Endothelial cell of umbilical vein (primary cell): Measurements from ENCODE around the gene SIRT4. TPM values are rescaled to one million over a fixed set of nuclear protein-coding genes. Genes with fewer than 3 reads are reported as not detected.

ENCODE experiments used
- BruUV-seq: library from RNA; stranded (reverse); fragments of 400-500 nt; replicated peaks from 2 replicates; lab custom pipeline; 2021; lab: Mats Ljungman, UMichigan
- CTCF ChIA-PET: fragments of 300-600, 350-600 bp; sonication (Branson Sonifier 250); formaldehyde crosslinking; loops from one replicate; lab custom pipeline; 2021; ENCODE audit warnings: antibody characterized with exemption, inconsistent platforms; lab: Charles Lee
- POLR2A ChIA-PET: fragments of 300-600, 350-600 bp; sonication (Branson Sonifier 250); formaldehyde crosslinking; loops from one replicate; lab custom pipeline; 2021; ENCODE audit warnings: antibody characterized with exemption, inconsistent platforms; lab: Charles Lee
- DNase-seq: peaks from one replicate; pipeline ENCODE4 v3.0.0-alpha.2; 2011; ENCODE audit warnings: low read depth, low spot score
- FAIRE-seq: peaks from 2 replicates; lab custom pipeline; 2011; peaks lifted over from hg19 to GRCh38; lab: Jason Lieb, UNC
- H2AFZ ChIP-seq: 2 replicates; pipeline ENCODE4 v1.6.0; 2012; ENCODE audit warnings: low read depth, low read length, control low read depth, inconsistent platforms
- H3K27ac ChIP-seq: 2 replicates; pipeline ENCODE4 v1.5.1; 2011; ENCODE audit warnings: low read depth, mild to moderate bottlenecking, control low read depth, low read length, moderate library complexity; ENCODE audit not compliant: insufficient read depth
- H3K27me3 ChIP-seq, 2 experiments: 2 replicates each; pipeline versions ENCODE4 v1.6.0 to v1.6.1; 2011; ENCODE audit warnings: low read length in 2 of 2, mixed read lengths in 1 of 2; ENCODE audit not compliant: control insufficient read depth in 2 of 2, insufficient read depth in 2 of 2
- H3K36me3 ChIP-seq, 2 experiments: 2 replicates in 1 of 2; 3 replicates in 1 of 2; pipeline ENCODE4 v1.5.1; 2011; ENCODE audit warnings: low read length in 2 of 2, mild to moderate bottlenecking in 1 of 2, moderate library complexity in 1 of 2; ENCODE audit not compliant: control insufficient read depth in 2 of 2, insufficient read depth in 2 of 2; ENCODE audit errors: extremely low read depth in 1 of 2
- H3K4me1 ChIP-seq: 3 replicates; pipeline ENCODE4 v1.5.1; 2011; ENCODE audit warnings: mild to moderate bottlenecking, low read length; ENCODE audit not compliant: control insufficient read depth, insufficient read depth; ENCODE audit errors: extremely low read depth
- H3K4me2 ChIP-seq: 2 replicates; pipeline ENCODE4 v1.6.1; 2011; ENCODE audit warnings: low read length, control low read depth, mixed read lengths; ENCODE audit not compliant: insufficient read depth
- H3K4me3 ChIP-seq, 3 experiments: fragments of 200-600 bp in 1 of 3; sonication (generic), shearing (Covaris generic) in 1 of 3; replicated peaks in 1 of 3; 2 replicates each; pipeline ENCODE4 v1.5.1; 2011 to 2016; ENCODE audit warnings: control low read depth in 3 of 3, low read length in 3 of 3, mild to moderate bottlenecking in 2 of 3, inconsistent platforms in 1 of 3, low read depth in 1 of 3, moderate library complexity in 1 of 3; ENCODE audit not compliant: insufficient read depth in 1 of 3
- H3K79me2 ChIP-seq: 2 replicates; pipeline ENCODE4 v1.6.0; 2012; ENCODE audit warnings: low read length, inconsistent platforms; ENCODE audit not compliant: control insufficient read depth, insufficient read depth
- H3K9ac ChIP-seq: replicated peaks from 2 replicates; pipeline ENCODE3; 2011; ENCODE audit warnings: low read length, control low read depth; ENCODE audit not compliant: insufficient read depth; ENCODE audit errors: extremely low read depth
- H3K9me1 ChIP-seq: replicated peaks from 3 replicates; pipeline ENCODE4 v1.6.0; 2011; ENCODE audit warnings: mild to moderate bottlenecking, low read length; ENCODE audit not compliant: control insufficient read depth, insufficient read depth; ENCODE audit errors: extremely low read depth
- H3K9me3 ChIP-seq: replicated peaks from 2 replicates; pipeline ENCODE4 v1.5.1; 2012; ENCODE audit warnings: low read length, inconsistent platforms; ENCODE audit not compliant: control insufficient read depth, insufficient read depth
- H4K20me1 ChIP-seq: replicated peaks from 2 replicates; pipeline ENCODE3; 2011; ENCODE audit warnings: mild to moderate bottlenecking, low read length; ENCODE audit not compliant: control insufficient read depth, insufficient read depth; ENCODE audit errors: extremely low read depth
- EZH2 ChIP-seq: IDR thresholded peaks from 2 replicates; pipeline ENCODE4 v1.6.1; 2012; ENCODE audit warnings: borderline replicate concordance, low read depth, mild to moderate bottlenecking, moderate library complexity, low read length, inconsistent platforms; ENCODE audit not compliant: severe bottlenecking
- FOS ChIP-seq: IDR thresholded peaks from 2 replicates; pipeline ENCODE4 v1.6.1; 2011; ENCODE audit warnings: mild to moderate bottlenecking, low read length, moderate library complexity, borderline replicate concordance; ENCODE audit not compliant: insufficient read depth
- GATA2 ChIP-seq: IDR thresholded peaks from 2 replicates; pipeline ENCODE4 v1.7.0; 2011; ENCODE audit warnings: low read depth, mild to moderate bottlenecking, moderate library complexity, mixed read lengths, low read length; ENCODE audit not compliant: insufficient read length, insufficient read depth
- JUN ChIP-seq: IDR thresholded peaks from 2 replicates; pipeline ENCODE4 v1.6.1; 2011; ENCODE audit warnings: borderline replicate concordance, low read depth; ENCODE audit not compliant: insufficient read length, insufficient read depth
- MYC ChIP-seq: IDR thresholded peaks from one replicate; pipeline ENCODE4 v1.6.1; 2011; ENCODE audit warnings: mild to moderate bottlenecking, low read depth, low read length
- POLR2A ChIP-seq: IDR thresholded peaks from 2 replicates; pipeline ENCODE4 v1.6.1; 2012; ENCODE audit warnings: low read depth, mild to moderate bottlenecking, control low read depth, low read length
- POLR2AphosphoS5 ChIP-seq: IDR thresholded peaks from 2 replicates; pipeline ENCODE4 v1.6.1; 2012; ENCODE audit warnings: low read depth, mild to moderate bottlenecking, control low read depth, low read length, moderate library complexity; ENCODE audit not compliant: insufficient read depth
- dilution Hi-C: fragments of 300-500 bp; cut with MboI; formaldehyde crosslinking; loops from one replicate; pipeline ENCODE4 v1.15.0; 2019; ENCODE audit warnings: low sequenced_read_pairs; ENCODE audit not compliant: extremely low pct_ligation_motif_present
- intact Hi-C: fragments of 100-400 bp; cut with micrococcal nuclease; formaldehyde crosslinking; loops from one replicate; pipeline ENCODE4 v1.10.0; 2022
- polyA plus RNA-seq, 4 experiments: library from polyadenylated mRNA; depleted of rRNA in 3 of 4; stranded (reverse) in 3 of 4; unstranded in 1 of 4; fragments of >200 nt; gene quantifications; 2 replicates each; pipeline versions ENCODE4 v1.2.1 to v1.2.3, GENCODE V29; 2011 to 2012; ENCODE audit warnings: missing spikeins in 1 of 4
- total RNA-seq: library from RNA; stranded (reverse); gene quantifications from 2 replicates; pipeline ENCODE4 v1.2.3, GENCODE V29; 2021
- TF ChIP-seq, protein P1 (sequence below), 2 donors: IDR thresholded peaks; 1 replicate in 1 of 2; 2 replicates in 1 of 2; pipeline ENCODE4 v1.5.1; 2011; ENCODE audit warnings: low read length in 2 of 2, mild to moderate bottlenecking in 2 of 2, moderate library complexity in 2 of 2, control low read depth in 1 of 2, inconsistent platforms in 1 of 2, low read depth in 1 of 2; ENCODE audit not compliant: insufficient read depth in 1 of 2; ENCODE audit errors: extremely low read depth in 1 of 2
- TF ChIP-seq, protein P2 (sequence below): IDR thresholded peaks from 2 replicates; pipeline ENCODE4 v1.6.1; 2011; ENCODE audit not compliant: insufficient read depth, insufficient read length

Gene SIRT4
- total and polyA plus RNA-seq, 2 donors (not counting 3 experiments of a cell fraction or from before 2014, with no cell fraction given): 0.79 to 1.2 TPM

DNA sequence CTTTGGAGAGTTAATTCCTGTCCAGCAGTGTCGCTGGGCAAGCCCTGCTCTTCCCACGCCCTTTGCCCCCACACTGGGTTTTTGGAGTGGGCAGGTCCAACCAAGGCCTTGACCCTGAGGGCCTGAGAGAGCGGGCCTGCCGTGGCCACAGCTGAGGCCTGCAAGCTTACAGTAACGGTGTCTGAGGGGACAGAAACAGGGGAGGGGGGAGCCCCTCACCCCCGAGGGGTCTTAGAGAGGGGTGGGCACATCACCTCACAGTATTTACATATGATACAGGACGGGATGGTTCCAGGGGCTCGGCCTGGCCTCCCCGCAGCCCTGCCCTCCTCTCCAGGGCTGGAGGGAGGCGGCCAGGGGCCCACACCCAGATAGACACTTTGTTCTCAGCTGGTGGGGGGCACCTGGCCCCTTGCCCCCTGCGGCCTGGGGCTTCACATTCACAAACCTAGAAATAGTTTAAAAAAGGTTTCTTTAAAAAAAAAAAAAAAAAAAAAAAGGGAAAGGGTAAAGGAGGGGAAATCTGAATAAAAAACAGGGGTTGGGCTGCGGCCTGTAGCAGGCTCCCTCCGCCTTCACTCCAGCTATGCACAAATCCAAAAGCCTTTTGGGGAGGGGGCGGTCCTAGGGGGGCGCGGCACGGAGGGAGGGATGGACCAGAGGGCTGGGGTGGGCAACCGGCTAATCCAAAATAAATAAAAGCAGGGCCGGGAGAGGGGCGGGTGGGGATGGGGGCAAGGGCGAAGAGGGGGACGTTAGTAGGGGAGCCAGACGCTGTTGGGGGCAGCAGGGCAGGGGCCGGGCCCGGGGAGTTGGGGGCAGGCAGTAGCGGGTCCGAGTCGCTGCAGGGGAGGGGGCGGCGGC is 40.3 kb downstream of the SIRT4 start:
- Histone ChIP-seq H3K36me3 (no peaks in the 10 kb centered on the region), H2AFZ (no peak overlapping the region), H3K4me3 (no peak overlapping the region), H4K20me1 (no peaks in the 10 kb centered on the region), H3K27ac (no peak overlapping the region), H3K9ac (no peak overlapping the region), H3K4me1 (no peaks in the 10 kb centered on the region), H3K4me2 (no peak overlapping the region), H3K27me3 (no peaks in the 10 kb centered on the region), H3K9me3 (no peaks in the 10 kb centered on the region), H3K79me2 (no peaks in the 10 kb centered on the region), H3K9me1 (no peaks in the 10 kb centered on the region)
- DNase-seq (no peak), FAIRE-seq (no peak)
- CTCF ChIA-PET: interaction anchor here (1.2 kb wide), 1 partner anchor 15 kb away, joined by 5 read pairs; no protein-coding TSS in a partner anchor
- dilution Hi-C loops: no loop called here
- POLR2A ChIA-PET: no interaction called here
- intact Hi-C loops: no loop called here
- TF ChIP-seq MYC: no peak
- TF ChIP-seq JUN: no peak
- TF ChIP-seq POLR2A: no peak
- TF ChIP-seq EZH2: no peak
- TF ChIP-seq, protein P1, sequence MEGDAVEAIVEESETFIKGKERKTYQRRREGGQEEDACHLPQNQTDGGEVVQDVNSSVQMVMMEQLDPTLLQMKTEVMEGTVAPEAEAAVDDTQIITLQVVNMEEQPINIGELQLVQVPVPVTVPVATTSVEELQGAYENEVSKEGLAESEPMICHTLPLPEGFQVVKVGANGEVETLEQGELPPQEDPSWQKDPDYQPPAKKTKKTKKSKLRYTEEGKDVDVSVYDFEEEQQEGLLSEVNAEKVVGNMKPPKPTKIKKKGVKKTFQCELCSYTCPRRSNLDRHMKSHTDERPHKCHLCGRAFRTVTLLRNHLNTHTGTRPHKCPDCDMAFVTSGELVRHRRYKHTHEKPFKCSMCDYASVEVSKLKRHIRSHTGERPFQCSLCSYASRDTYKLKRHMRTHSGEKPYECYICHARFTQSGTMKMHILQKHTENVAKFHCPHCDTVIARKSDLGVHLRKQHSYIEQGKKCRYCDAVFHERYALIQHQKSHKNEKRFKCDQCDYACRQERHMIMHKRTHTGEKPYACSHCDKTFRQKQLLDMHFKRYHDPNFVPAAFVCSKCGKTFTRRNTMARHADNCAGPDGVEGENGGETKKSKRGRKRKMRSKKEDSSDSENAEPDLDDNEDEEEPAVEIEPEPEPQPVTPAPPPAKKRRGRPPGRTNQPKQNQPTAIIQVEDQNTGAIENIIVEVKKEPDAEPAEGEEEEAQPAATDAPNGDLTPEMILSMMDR (IDR thresholded peaks at IDR 0.05; ENCODE audit: extremely low read depth in 1 of 2, insufficient read depth in 1 of 2, low read depth in 1 of 2, low read length in 2 of 2): no peak
- no peak for TF ChIP-seq POLR2AphosphoS5
- no peak for TF ChIP-seq FOS
- no peak for TF ChIP-seq GATA2
- TF ChIP-seq, protein P2, sequence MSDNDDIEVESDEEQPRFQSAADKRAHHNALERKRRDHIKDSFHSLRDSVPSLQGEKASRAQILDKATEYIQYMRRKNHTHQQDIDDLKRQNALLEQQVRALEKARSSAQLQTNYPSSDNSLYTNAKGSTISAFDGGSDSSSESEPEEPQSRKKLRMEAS: no peak
- BruUV-seq: no TSS peak
